Anterior cingulate cortex (tissue), 58 donors: ENCODE measurements around the gene DCUN1D3.
A peak's percentile ranks its signal among the peaks of the same experiment; 100 is the strongest.

Experiments
- DNase-seq, 58 donors: peaks; one replicate each; lab custom pipeline; 2025; lab: John Stamatoyannopoulos, UW

DCUN1D3 gene

DNA sequence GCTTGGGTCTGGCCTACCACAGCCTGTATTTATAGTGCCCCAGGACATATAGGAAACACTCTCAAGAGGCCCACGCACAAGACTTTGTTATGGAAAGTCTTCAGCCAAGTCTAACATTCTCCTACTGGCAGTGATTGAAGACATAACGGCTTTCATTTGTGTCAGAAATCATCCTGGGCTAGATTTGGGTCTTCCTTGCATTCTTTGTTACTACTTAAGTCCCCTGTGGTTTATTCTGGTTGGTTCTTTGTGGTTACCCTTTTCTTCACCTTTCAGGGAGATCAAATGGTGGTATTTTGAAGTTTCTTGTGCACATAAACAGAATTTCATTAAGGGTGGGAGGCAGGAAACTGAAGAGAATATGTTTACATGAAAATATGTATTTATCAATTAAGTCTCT is 56.1 kb downstream of the DCUN1D3 start:
- DNase-seq, result no peak

DNA sequence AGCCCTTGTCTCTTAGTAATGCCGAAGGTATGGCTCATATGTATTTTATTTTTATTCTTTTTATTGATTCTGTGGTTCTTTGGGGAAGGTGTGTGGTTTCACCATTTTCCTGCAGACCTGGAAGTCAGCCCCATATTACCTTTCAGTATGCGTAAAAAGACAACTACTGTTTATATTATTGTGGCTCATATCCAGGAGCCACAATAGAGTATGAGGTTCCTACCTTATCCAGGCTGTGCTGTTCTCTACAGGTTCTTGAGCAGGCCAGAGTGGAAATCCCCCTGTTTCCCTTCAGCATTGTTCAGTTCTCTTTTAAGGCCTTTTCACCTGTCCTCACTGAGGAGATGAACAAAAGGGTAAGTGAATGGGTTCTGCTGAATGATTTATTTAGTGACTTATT is 60.7 kb downstream of the DCUN1D3 start:
- DNase-seq, result no peak

DNA sequence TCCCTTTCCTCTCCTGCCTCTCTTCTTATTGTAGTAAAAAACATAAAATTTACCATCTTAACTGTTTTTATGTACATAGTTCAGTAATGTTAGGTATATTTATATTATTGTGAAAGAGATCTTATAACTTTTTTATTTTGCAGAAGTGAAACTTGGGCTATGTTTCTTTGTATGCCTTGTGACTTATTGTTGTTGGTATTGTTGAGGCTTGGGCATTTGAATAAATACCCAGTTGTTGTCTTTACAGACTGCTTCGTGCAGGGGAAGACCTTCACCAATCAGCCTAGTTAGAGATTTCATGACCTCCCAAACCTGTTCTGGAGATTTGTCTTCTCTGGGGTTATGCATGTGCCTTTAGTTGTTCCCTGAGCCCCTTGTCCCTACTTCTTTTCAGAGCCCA is 61.9 kb downstream of the DCUN1D3 start:
- no peak for DNase-seq

DNA sequence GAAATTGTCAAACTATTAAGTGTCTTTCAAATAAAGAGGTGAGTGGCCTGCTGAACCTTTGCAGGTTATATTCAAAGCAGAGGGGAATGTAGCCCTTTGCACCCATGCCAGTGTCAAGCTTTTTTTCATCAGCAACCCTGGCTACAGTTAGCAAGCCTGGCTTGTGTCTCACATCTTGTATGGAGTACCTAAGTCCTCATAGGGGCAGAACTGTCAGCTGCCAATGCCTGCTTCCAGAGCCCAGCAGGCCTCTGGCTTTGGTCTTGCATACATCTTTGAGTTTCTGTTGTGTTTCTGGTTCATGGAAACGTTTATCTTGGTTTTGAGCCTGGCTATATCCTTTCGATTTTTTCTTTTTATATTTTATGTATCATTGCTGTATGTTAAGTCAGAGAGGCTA is 67.1 kb downstream of the DCUN1D3 start:
- DNase-seq, result peak in 3 of 58 donors; percentile 1 to 5 (median 4)

DNA sequence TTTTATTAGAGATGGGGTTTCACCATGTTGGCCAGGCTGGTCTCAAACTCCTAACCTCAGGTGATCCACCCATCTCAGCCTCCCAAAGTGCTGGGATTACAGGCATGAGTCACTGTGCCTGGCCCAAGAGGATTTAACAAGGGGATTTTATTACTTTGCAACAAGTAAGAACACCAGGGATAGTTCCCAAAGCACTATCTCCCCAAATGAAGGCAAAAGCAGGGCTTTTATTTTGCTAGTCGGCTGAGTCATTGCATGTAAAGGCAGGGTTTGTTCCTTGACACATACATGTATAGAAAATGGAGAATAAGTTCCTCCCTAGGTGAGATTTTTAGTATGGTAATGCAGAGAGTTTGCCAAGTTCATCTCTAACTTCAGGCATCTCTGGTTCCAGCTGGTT is 69.8 kb downstream of the DCUN1D3 start:
- DNase-seq, result no peak

DNA sequence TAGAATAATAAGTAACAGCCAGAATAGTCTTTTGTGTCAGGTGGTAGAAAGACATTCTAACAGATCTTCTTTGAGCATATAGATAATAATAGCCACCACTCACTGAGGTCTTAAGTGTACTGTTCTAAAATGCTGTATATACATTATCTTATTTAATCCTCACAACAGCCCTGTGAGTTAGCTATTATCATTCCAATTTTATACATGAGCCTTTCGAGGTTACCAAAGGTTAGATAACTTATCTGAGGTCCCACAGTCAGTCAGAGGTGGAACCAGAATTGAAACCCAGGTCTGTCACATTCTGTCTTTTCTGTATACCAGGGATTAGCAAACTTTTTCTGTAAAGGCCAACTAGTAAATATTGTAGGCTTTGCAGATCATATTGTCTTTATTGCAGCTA is 70.6 kb downstream of the DCUN1D3 start:
- DNase-seq, result no peak

DNA sequence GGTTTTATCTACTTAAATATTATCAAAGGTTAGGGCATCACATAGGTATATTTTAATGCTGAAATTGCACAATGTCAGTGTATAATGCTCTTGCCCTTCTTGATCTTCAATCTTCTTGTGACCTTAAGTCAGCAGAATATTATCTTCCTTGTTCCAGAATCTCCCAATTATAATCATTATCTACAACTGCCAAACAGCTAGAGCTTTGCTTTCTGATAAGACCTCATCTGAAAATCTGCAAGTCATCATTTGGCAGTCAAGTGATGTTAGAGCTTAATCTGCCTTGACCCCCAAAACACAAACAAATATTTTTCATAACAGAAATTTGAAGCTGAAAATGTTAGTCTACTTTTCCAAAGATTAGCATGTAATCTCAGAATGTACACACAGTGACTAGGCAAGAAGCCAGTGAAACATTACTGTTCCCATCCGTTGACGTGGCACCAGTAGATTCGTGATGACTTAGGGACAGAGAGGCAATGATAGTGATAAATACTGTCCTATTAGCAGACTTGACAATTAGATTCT is 74.1 kb downstream of the DCUN1D3 start:
- DNase-seq, result no peak

DNA sequence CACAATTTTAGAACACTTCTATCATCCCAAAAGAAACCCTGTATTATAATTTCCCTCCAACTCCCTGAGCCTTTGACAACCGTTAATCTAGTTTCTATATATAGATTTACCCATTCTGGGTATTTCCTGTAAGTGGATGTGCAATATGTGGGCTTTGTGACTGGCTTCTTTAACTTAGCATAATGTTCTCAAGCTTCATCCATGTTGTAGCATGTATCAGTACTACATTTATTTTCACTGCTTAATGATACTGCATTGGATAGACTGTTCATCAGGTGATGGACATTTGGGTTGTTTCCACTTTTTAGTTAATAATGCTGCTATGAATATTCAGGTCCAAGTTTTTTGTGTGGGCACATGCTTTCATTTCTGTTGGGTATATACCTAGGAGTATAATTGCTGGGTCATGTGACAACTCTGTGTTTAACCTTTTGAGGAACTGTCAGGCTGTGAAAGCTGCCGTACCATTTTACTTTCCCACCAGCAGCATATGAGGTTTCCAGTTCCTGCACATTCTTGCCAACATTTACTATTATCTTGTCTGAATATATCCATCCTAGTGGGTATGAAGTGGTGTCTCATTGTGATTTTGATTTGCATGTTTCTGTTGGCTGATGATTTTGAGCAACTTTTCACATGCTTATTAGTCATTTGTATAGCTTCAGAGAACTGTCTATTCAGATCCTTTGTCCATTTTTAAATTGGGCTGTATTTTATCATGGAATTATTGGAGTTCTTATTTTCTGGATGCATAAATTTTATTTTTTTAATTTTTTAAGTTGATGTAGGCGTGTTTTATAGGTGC is 77.4 kb downstream of the DCUN1D3 start:
- DNase-seq, result no peak

DNA sequence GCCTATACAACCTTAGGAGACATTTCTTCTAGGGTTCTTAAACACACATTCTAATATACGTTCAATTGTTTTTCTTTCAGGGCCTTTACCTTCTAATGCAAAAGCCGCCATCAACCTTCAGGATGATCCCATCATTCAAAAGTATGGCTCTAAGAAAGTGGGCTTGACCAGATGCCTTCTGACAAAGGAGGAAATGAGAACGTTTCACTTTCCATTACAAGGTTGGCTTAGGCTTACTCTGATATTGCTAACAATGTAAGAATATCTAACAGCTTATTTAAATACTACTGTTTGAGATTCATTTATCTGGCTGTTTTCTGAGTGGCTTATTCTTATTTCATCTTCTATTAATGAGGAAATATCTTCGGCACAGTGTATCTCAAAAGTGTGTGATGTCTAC is 78.5 kb downstream of the DCUN1D3 start:
- no peak for DNase-seq

DNA sequence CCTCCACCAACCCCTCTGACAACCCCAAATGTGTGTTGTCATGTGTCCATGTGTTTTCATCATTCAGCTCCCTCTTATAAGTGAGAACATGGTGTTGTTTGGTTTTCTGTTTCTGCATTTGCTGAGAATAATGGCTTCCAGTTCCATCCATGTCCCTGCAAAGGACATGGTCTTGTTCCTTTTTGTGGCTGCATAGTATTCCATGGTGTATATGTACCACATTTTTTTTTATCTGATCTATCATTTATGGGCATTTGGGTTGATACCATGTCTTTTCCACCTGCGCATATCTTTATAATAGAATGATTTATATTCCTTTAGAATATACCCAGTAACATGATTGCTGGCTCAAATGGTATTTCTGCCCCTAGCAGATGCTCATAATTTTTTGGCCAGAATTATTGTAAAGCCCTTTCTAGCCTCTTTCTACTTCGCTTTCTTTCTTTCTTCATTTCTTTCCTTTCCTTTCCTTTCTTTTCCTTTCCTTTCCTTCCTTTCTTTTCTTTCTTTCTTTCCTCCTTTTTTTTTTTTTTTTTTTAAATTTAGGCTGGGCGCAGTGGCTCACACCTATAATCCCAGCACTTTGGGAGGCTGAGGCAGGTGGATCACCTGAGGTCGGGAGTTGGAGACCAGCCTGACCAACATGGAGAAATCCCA is 81.1 kb downstream of the DCUN1D3 start:
- no peak for DNase-seq

DNA sequence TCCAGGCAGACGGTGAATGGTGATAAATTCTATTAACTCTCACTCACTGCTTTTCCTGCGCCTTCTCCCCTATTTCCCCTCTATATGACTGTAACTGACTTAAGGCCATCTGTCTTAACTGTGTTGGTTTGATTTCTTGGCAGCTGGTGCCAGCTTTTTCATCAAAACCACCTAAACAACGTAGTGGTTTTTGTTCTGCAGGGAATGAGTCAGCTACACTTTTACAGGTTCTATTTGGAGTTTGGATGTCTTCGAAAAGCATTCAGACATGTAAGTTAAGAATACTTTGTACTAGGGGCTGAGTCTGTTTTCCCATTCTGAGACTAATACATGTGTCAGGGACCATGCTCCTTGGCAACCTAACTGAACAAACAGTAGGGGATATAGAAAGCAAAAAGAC is 85.4 kb downstream of the DCUN1D3 start:
- DNase-seq, result peak in 4 of 58 donors; percentile 1 to 41 (median 15)

DNA sequence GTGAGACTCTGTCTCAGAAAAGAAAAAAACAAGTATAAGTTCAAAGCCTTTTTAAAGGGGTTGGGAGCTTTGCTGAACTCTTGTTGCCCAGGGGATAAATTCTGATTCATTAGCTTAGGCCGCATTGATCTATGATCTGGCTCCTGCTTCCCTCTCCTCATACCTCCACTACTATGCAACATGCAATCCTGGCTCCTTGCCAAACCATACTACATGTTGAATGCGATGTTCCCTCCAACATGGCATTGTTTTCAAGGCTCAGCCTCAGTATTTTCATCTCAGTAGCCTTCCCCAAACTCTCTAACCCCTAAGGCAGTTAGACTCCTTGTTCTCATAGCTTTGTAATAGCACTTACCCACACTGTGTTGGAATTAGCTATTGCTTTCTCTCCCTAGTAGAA is 87.6 kb downstream of the DCUN1D3 start:
- DNase-seq, result no peak

DNA sequence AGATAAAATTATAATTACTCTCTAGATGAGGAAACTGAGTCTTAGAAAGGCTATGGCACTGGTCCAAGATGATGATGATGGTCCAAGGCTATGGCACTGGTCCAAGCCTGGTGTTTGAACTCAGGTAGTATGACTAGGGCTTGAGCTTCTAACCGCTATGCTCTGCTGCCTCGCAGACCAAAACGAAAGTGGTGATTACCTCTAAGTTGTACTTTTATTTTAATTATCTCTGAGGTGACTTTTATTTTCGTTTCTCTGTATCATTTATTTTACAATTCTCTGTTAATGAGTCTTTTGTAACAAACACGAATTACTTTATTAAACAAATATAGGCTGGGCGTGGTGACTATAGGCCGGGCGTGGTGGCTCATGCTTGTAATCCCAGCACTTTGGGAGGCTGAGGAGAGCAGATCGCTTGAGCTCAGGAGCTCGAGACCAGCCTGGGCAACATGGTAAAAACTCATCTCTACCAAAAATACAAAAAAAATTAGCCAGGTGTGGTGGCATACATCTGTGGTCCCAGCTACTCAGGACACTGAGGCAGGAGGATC is 88.2 kb downstream of the DCUN1D3 start:
- no peak for DNase-seq

DNA sequence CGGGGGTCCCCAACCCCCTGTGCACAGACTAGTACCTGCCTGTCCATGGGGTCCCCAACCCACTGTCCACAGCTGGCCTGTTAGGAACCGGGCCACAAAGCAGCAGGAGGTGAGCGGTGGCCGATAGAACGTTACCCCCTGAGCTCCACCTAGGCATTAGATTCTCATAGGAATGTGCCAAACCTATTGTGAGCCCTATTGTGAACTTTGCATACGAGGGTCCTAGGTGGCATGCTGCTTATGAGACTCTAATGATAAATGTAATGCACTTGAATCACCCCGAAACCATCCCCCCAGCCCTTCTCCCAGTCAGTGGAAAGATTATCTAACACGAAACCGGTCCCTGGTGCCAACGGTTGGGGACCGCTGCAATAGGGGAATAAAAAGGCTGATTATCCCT is 92.3 kb downstream of the DCUN1D3 start:
- DNase-seq, result no peak

DNA sequence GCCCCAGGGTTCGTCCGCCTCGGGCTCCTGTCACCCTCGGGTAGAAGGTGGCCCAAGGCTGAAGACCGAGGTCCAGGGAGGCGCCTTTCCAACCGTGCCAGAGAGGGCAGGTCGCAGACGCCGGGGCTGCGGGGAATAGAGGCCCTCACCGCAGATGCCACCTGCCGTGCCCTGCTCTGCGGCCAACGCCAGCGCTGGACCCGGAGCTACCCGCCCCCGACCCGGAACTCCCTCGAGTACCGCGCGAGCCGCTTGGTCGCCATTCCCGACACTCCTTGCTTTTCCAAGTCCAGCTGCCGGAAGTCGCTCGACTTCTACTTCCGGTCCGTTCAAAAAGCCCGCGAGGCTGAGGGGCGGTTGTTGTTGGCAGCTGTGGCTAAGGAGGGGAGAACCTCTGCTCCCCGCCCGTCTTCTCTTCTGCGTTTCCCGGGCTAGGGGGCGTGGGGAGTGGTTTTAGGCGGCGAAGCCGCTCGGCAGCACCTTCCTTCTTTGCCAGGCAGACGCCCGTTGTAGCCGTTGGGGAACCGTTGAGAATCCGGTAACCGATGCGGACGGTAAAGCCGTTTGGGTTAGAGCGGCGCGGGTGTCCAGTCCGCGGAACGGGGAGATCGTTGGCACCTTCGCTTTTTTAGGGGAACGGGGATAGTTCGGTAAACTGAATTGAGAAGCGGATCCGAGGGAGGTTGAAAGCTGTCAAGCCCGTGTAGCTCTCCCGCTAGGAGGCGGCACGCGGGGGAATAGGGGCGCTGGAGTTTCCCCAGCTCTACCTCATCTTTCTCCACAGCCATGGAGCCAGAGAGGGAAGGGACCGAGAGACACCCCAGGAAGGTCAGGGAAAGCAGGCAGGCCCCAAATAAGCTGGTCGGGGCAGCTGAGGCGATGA is 93.7 kb downstream of the DCUN1D3 start, which contains the start of the genes ERI2 and REXO5:
ERI2 (minus strand) TSS at position 305 of the 883 bp plus-strand sequence; CDS start at position 263, 42 bp downstream.
REXO5 (plus strand) TSS at position 360 of the 883 bp plus-strand sequence; CDS start at position 787, 427 bp downstream.
- DNase-seq, result peak; percentile 44 to 94 (median 84)

DNA sequence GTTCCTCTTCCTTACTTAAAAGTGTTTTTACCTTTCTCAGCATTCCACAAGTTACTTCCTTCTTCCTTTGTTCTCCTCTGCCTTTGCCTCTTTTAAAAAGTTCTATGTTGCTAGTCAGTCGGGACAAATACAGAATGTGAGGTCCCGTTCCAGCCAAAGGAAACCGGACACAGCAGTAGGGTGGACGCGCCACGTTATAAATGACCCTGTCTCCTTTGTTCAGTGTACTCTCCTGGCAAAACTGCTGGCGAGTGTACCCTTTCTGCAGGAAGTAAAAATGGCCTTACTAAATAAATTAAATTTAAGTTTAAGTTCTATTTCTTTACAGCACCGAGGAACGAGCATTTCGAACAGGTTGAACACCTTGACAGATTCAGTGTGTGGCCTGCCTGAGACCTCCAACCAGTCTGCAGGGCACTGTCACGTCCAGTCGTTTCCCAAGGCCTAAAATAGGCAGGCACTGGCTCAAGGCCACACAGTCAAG is 94.4 kb downstream of the DCUN1D3 start:
- peak in 1 of 58 donors; percentile 18 for DNase-seq
